Muscle layer of colon (tissue), 2 donors: ENCODE measurements around the gene PCP2.

ENCODE experiments used
- H3K27ac ChIP-seq: one replicate; pipeline ENCODE4 v1.7.0; 2013; ENCODE audit warnings: low read depth, mild to moderate bottlenecking, low read length, moderate library complexity
- H3K27me3 ChIP-seq, 2 donors: one replicate each; pipeline ENCODE4 v1.7.0; 2013; ENCODE audit warnings: low read length in 2 of 2, mild to moderate bottlenecking in 2 of 2; ENCODE audit not compliant: insufficient read depth in 2 of 2, control insufficient read depth in 1 of 2
- H3K36me3 ChIP-seq: one replicate; pipeline ENCODE4 v1.7.0; 2013; ENCODE audit warnings: mild to moderate bottlenecking, low read length; ENCODE audit not compliant: insufficient read depth
- H3K4me1 ChIP-seq: one replicate; pipeline ENCODE4 v1.7.0; 2013; ENCODE audit warnings: mild to moderate bottlenecking, low read length; ENCODE audit not compliant: insufficient read depth
- H3K4me3 ChIP-seq, 2 donors: one replicate each; pipeline ENCODE4 v1.7.0; 2013; ENCODE audit warnings: low read length in 2 of 2, low read depth in 1 of 2, mild to moderate bottlenecking in 1 of 2, moderate library complexity in 1 of 2
- H3K9ac ChIP-seq: one replicate; pipeline ENCODE4 v1.7.0; 2013; ENCODE audit warnings: low read length
- H3K9me3 ChIP-seq: one replicate; pipeline ENCODE4 v1.7.0; 2013; ENCODE audit warnings: mild to moderate bottlenecking, low read length
- donor health status: abdominal sarcoma.
- donor health status: Adenocarcinoma of cecum.

Gene PCP2

DNA sequence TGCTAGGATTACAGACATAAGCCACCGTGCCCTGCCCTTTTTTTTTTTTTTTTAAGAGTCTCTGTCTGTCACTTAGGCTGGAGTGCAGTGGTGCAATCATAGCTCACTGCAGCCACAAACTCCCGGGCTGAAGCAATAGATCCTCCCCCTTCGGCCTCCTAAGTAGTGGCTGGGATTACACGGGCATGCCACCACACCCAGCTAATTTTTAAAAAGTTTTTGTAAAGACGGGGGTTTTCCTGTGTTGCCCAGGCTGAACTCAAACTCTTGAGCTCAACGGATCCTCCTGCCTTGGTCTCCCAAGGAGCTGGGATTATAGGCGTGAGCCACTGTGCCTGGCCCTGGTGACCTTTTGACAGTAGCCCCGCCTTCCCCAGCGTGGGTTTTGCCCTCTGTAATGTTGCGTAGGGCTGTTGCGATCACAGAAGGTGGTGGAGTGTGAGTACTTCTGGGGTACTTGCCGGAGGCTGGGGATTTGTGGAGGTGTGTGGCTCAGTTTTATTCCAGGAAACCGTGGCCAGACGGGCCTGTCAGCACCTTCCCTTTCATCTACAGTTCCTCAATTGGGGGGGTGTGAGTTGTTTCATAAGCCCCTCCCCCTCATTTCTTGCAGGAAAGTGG lies 23.7 kb upstream of the PCP2 start:
- no peaks in the 10 kb centered on the region for H3K9me3 ChIP-seq
- no peak overlapping the region for H3K27ac ChIP-seq
- H3K4me1 ChIP-seq, result no peaks in the 10 kb centered on the region
- no peaks in the 10 kb centered on the region for H3K27me3 ChIP-seq
- H3K36me3 ChIP-seq, result no peaks in the 10 kb centered on the region
- no peak overlapping the region for H3K9ac ChIP-seq
- no peak overlapping the region for H3K4me3 ChIP-seq

DNA sequence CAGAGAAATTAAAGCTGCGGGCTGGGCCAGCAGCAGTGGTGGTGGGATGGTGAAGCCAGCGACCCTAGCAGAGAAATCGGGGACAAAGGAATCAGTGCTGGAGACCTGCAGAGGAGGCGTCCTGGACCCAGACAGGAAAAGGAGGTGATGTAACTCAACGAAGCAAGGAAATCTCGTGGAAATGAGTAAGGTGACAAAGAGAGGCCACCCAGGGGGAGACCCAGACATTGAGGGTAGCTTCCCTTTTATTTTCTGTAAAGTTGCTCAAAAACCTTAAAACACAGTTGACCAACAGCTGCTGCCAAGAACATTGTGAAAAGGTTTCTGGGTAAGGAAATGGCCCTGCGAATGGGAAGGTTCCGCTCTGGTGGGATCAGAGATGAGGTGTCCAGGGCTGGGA lies 22.1 kb upstream of the PCP2 start:
- H3K9me3 ChIP-seq, result no peaks in the 10 kb centered on the region
- no peaks in the 10 kb centered on the region for H3K27me3 ChIP-seq
- H3K36me3 ChIP-seq, result no peaks in the 10 kb centered on the region
- H3K4me1 ChIP-seq, result no peaks in the 10 kb centered on the region
- no peak overlapping the region for H3K4me3 ChIP-seq
- no peak overlapping the region for H3K9ac ChIP-seq
- no peak overlapping the region for H3K27ac ChIP-seq

DNA sequence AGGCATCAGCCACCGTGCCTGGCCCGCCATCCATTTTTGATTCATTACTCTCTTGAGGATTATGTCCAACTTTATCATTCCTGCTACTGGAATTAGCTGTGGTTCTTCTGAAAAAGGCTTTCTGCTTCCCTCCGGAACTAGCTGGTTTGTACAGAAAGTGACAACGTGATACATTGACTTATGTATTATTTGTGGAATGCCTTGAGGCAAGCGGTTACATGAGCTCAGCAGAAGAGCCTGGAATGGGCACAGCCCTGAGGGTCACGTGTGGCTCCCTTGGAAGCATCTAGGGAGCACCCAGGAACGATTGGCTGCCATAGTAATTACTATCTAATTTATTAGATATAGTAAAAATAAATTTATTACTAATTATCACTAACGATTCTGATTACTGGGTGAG lies 20.9 kb upstream of the PCP2 start:
- no peaks in the 10 kb centered on the region for H3K4me1 ChIP-seq
- H3K9me3 ChIP-seq, result no peaks in the 10 kb centered on the region
- H3K27me3 ChIP-seq, result peaks cover 0 to 4% of the 10 kb centered on the region in 2 donors
- no peak overlapping the region for H3K9ac ChIP-seq
- no peak overlapping the region for H3K27ac ChIP-seq
- H3K36me3 ChIP-seq, result no peaks in the 10 kb centered on the region
- H3K4me3 ChIP-seq, result no peak overlapping the region

DNA sequence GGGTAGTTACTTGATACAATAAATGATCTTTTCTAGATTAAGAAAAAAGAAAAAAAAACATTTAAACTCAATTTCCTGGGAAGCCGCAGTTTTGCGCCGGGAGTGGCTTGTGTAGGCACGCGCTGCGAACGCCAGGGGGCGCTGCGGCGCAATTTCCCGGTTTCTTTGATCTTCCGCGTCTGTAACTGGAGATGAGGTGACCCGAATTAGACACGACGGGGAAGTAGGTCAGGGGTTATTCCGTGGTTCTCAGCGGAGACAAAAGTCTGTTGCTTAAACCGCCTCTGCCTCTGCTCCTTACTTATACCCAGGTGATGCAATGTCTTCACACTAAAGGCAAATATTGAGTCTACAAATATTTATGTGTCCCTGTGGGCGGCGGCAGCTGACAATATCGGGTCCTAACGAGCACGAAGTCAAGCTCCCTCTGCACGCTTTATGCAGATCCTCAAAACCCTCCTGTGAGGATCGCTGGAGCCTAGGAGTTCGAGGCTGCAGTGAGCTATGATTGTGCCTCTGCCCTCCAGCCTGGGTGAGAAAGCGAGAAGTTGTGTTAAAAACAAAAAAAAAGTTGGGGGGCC lies 18.6 kb upstream of the PCP2 start:
- Histone ChIP-seq H3K27ac (no peak overlapping the region), H3K9ac (no peak overlapping the region)

DNA sequence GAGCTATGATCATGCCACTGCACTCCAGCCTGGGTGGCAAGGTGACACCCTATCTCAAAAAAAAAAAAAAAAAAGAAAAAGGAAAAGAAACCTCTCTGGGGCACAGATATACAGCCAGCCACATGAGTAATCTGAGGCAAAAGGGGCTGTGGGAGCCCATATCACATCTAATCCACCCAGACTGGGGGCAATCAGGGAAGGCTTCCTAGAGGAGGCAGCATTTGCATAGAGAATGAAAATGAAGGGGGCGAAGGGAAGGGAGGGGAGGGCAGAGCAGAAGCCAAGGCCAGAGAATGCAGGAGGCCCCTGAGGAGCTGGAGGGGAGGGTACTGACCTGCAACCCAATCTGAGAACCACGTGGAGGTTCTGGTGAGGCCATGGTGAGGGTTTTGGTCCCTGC lies 16.6 kb upstream of the PCP2 start:
- Histone ChIP-seq H3K9ac (no peak overlapping the region), H3K36me3 (no peaks in the 10 kb centered on the region), H3K4me3 (no peak overlapping the region), H3K27me3 (peaks cover 0 to 16% of the 10 kb centered on the region in 2 donors), H3K27ac (no peak overlapping the region), H3K4me1 (no peaks in the 10 kb centered on the region), H3K9me3 (no peaks in the 10 kb centered on the region)

More for the DNA sequence above, 18.6 kb upstream of the PCP2 start:
- no peaks in the 10 kb centered on the region for H3K4me1 ChIP-seq
- no peaks in the 10 kb centered on the region for H3K9me3 ChIP-seq
- H3K4me3 ChIP-seq, result peak overlapping the region in 1 of 2 donors; percentile 41
- H3K36me3 ChIP-seq, result no peaks in the 10 kb centered on the region
- H3K27me3 ChIP-seq, result peaks cover 0 to 4% of the 10 kb centered on the region in 2 donors

DNA sequence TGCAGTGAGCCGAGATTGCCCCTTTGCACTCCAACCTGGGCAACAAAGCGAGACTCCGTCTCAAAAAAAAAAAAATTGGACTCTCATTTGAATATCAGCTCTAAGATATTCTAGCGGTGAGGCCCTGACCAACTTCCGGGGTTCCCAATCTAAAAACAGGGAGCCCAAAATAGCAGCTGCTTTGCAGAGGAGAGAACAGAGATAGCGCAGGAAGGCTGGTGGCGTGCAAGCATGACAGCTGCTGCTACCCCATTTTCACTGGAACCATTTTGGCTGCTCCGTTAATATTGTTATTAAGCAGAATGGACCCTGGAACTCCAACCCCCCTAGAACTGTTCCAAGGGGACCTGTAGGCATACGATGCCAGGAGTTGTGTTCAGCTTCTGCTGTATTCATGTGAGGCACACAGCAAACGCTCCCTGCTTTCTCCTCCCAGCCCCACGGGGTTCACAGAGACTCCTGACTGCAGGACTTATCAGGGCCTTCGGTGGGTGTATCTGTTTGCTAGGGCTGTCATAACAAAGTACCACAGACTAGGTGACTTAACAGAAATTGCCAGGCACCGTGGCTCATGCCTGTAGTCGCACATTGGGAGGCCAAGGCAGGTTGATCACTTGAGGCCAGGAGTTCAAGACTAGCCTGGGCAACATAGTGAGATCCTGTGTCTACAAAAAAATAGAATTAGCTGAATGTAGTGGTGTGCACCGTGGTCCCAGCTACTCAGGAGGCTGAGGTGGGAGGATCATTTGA lies 14.9 kb upstream of the PCP2 start:
- no peak overlapping the region for H3K9ac ChIP-seq
- no peaks in the 10 kb centered on the region for H3K4me1 ChIP-seq
- H3K27ac ChIP-seq, result no peak overlapping the region
- H3K27me3 ChIP-seq, result peaks cover 0 to 30% of the 10 kb centered on the region in 2 donors
- H3K9me3 ChIP-seq, result no peaks in the 10 kb centered on the region
- no peak overlapping the region for H3K4me3 ChIP-seq
- H3K36me3 ChIP-seq, result no peaks in the 10 kb centered on the region

DNA sequence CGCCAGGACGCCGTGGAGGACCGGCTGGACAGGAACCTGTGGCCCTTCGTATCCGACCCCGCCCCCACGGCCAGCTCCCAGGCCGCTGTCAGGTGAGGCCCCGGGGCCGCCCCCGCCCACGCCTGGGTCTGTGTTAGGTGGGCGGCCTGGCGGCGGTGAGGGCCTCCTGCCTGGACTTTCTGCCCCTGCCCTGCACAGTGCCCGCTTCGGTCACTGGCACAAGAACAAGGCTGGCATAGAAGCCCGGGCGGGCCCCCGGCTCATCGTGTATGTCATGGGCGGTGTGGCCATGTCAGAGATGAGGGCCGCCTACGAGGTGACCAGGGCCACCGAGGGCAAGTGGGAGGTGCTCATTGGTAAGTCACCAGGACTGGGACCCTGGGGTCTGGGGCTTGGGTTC lies 13.6 kb upstream of the PCP2 start:
- peaks cover 0 to 37% of the 10 kb centered on the region in 2 donors for H3K27me3 ChIP-seq
- no peaks in the 10 kb centered on the region for H3K36me3 ChIP-seq
- H3K27ac ChIP-seq, result no peak overlapping the region
- no peak overlapping the region for H3K4me3 ChIP-seq
- H3K9ac ChIP-seq, result no peak overlapping the region
- no peaks in the 10 kb centered on the region for H3K4me1 ChIP-seq
- no peaks in the 10 kb centered on the region for H3K9me3 ChIP-seq

DNA sequence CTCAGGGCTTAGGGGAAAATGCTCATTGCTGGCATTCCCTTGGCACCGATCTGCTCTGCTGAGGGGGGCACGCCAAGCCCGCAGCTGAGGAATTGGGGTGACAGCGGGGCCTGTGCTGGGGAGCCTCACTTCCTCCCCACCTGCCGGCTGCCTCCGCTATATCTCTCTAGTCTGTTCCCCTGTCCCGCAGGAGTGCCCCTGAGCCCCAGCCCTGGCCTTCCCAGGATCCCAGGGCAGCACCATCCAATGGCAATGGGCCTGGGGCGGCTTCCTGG lies 12.8 kb upstream of the PCP2 start:
- no peaks in the 10 kb centered on the region for H3K9me3 ChIP-seq
- peaks cover 0 to 37% of the 10 kb centered on the region in 2 donors for H3K27me3 ChIP-seq
- H3K9ac ChIP-seq, result no peak overlapping the region
- H3K4me1 ChIP-seq, result no peaks in the 10 kb centered on the region
- H3K36me3 ChIP-seq, result no peaks in the 10 kb centered on the region
- H3K4me3 ChIP-seq, result no peak overlapping the region
- H3K27ac ChIP-seq, result no peak overlapping the region

DNA sequence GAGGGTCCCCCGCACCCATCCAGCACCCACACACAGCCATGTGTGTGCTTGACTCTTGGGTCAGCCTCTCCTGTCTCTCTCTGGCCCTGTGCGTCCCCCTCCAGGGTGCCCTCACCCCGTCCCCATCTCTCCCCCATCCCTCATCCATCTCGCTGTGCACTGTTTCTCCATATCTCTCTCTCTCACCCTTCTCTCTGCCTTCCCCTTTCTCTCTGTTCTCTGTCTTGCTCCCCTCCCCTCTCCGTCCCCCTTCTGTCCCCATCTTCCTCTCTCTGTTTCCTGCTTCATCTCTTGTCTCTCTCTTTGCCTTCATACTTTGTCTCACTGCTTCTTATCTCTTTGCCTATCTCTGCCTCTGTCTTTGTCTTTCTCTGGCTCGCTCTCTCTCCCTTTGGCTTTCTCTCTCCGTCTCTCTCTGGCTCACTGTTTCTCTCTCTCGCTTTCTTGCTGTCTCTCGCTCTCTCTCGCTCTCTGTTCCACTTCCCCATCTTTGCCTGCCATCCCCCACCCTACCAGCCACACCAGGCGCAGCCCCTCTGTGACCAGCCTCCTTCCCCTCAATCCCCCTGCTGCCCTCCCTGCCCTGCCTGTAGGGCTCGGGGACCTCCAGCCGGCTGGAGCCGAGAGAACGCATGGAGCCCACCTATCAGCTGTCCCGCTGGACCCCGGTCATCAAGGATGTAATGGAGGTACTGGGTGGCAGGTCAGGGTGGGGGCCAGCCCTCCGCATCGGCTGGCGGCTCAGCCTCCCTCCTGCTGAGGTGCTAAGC lies 12.3 kb upstream of the PCP2 start:
- peaks cover 0 to 37% of the 10 kb centered on the region in 2 donors for H3K27me3 ChIP-seq
- H3K27ac ChIP-seq, result no peak overlapping the region
- H3K9me3 ChIP-seq, result no peaks in the 10 kb centered on the region
- no peak overlapping the region for H3K4me3 ChIP-seq
- no peak overlapping the region for H3K9ac ChIP-seq
- no peaks in the 10 kb centered on the region for H3K4me1 ChIP-seq
- no peaks in the 10 kb centered on the region for H3K36me3 ChIP-seq

DNA sequence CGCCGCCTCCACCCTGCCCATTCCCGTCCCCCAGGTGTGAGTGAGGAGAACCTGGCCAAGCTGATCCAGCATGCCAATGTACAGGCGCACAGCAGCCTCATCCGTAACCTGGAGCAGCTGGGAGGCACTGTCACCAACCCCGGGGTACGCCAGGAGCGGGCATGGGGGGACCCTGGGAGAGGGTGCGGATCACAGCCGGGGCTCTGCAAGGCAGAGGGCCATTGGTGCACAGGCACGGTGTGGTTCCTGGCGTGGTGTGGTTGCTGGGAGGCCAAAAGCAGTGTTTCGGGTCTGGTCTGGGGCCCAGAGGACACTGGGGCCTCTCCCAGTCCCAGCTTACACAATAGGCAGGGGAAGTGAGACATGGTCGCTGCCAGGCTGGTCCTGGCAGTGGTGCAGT lies 11.6 kb upstream of the PCP2 start:
- Histone ChIP-seq H3K27ac (no peak overlapping the region), H3K9me3 (no peaks in the 10 kb centered on the region)

DNA sequence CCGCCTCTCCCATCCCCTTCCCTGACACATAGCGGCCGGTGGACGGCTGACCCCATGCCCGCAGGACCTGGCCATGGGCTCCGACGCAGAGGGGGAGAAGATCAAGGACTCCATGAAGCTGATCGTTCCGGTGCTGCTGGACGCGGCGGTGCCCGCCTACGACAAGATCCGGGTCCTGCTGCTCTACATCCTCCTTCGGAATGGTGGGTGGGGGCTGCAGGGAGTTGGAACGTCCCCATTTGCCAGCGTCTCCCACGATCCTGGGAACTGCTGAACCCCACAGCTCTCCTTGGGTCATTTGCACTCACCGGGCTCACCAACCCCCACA lies 11.0 kb upstream of the PCP2 start:
- H3K4me3 ChIP-seq, result no peak overlapping the region
- H3K9ac ChIP-seq, result no peak overlapping the region
- peaks cover 5 to 36% of the 10 kb centered on the region in 2 donors for H3K27me3 ChIP-seq
- H3K4me1 ChIP-seq, result no peaks in the 10 kb centered on the region
- H3K36me3 ChIP-seq, result no peaks in the 10 kb centered on the region
- H3K27ac ChIP-seq, result no peak overlapping the region
- H3K9me3 ChIP-seq, result no peaks in the 10 kb centered on the region

More for the DNA sequence above, 11.6 kb upstream of the PCP2 start:
- Histone ChIP-seq H3K9ac (no peak overlapping the region), H3K4me1 (no peaks in the 10 kb centered on the region), H3K4me3 (no peak overlapping the region), H3K36me3 (no peaks in the 10 kb centered on the region), H3K27me3 (peaks cover 0 to 37% of the 10 kb centered on the region in 2 donors)
